Neutrophil (primary cell): ENCODE data around the gene SLC13A3.

Source experiments
- H3K27ac ChIP-seq: fragments of 200-600 bp; sonication (generic); 2 replicates; pipeline ENCODE4 v1.5.1; 2016; ENCODE audit warnings: mild to moderate bottlenecking, moderate library complexity
- H3K27me3 ChIP-seq: fragments of 200-600 bp; sonication (generic); 2 replicates; pipeline ENCODE4 v1.6.0; 2016; ENCODE audit warnings: mild to moderate bottlenecking
- H3K36me3 ChIP-seq: fragments of 200-600 bp; sonication (generic); 2 replicates; pipeline ENCODE4 v1.5.1; 2017
- H3K4me1 ChIP-seq, 2 experiments: fragments of 200-600 bp in 1 of 2; sonication (generic) in 1 of 2; 1 replicate in 1 of 2; 2 replicates in 1 of 2; pipeline versions ENCODE4 v1.5.1 to v1.6.1; 2013 to 2016; ENCODE audit warnings: low read depth in 1 of 2, low read length in 1 of 2, mild to moderate bottlenecking in 1 of 2, moderate library complexity in 1 of 2; ENCODE audit not compliant: control insufficient read depth in 1 of 2, insufficient read depth in 1 of 2
- H3K4me3 ChIP-seq, 2 experiments: fragments of 200-600 bp in 1 of 2; sonication (generic) in 1 of 2; 1 replicate in 1 of 2; 2 replicates in 1 of 2; pipeline ENCODE4 v1.5.1; 2013 to 2016; ENCODE audit warnings: low read depth in 1 of 2, low read length in 1 of 2, mild to moderate bottlenecking in 1 of 2, moderate library complexity in 1 of 2
- H3K9me3 ChIP-seq: fragments of 200-600 bp; sonication (generic); 2 replicates; pipeline ENCODE4 v1.5.1; 2016
- TF ChIP-seq, protein P1 (sequence below): fragments of 200-600 bp; sonication (generic); IDR thresholded peaks from 2 replicates; pipeline ENCODE4 v1.5.1; 2016; ENCODE audit warnings: antibody characterized with exemption

Gene SLC13A3

DNA sequence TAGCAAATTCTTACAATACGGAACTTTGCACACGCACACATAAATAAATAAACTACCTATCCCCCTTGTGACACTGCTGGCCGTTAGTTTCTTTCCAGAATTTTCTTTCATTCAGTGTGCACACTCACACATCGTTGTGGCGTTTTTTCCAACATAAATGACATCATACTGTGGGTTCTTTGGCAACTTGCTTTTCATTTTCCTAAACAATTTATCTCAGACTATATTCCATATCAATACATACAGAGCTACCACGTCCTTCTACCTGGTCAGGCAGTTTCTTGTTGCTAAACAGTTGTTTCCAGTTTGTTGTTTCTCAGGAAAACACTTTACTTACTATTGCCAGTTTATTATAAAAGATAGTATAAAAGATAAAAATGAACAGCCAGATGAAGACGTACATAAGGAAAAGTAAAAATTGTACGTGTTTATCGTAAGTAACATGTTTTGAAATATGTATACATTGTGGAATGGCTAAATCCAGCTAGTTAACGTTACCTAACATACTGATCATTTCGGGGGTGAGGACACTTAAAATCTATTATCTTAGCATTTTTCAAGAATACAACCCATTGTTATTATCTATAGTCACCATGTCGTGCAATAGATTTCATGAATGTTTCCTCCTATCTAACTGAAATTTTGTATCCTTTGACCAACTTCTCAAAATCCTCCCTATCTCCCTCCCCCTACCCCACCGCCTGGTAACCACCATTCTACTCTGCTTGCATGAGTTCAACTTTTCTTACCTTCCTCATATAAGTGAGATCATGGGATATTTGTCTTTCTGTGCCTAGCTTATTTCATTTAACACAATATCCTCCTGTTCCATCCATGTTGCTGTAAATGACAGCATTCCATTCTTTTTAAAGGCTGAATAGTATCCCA lies 39.2 kb upstream of the SLC13A3 start:
- peaks cover 20 to 38% of the 10 kb centered on the region in 2 experiments for H3K4me1 ChIP-seq
- H3K36me3 ChIP-seq, result no peaks in the 10 kb centered on the region
- H3K27ac ChIP-seq, result no peak overlapping the region
- no peaks in the 10 kb centered on the region for H3K9me3 ChIP-seq
- TF ChIP-seq, protein P1, sequence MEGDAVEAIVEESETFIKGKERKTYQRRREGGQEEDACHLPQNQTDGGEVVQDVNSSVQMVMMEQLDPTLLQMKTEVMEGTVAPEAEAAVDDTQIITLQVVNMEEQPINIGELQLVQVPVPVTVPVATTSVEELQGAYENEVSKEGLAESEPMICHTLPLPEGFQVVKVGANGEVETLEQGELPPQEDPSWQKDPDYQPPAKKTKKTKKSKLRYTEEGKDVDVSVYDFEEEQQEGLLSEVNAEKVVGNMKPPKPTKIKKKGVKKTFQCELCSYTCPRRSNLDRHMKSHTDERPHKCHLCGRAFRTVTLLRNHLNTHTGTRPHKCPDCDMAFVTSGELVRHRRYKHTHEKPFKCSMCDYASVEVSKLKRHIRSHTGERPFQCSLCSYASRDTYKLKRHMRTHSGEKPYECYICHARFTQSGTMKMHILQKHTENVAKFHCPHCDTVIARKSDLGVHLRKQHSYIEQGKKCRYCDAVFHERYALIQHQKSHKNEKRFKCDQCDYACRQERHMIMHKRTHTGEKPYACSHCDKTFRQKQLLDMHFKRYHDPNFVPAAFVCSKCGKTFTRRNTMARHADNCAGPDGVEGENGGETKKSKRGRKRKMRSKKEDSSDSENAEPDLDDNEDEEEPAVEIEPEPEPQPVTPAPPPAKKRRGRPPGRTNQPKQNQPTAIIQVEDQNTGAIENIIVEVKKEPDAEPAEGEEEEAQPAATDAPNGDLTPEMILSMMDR, result no peak
- peak overlapping the region in 1 of 2 experiments; percentile 75 for H3K4me3 ChIP-seq
- no peaks in the 10 kb centered on the region for H3K27me3 ChIP-seq

DNA sequence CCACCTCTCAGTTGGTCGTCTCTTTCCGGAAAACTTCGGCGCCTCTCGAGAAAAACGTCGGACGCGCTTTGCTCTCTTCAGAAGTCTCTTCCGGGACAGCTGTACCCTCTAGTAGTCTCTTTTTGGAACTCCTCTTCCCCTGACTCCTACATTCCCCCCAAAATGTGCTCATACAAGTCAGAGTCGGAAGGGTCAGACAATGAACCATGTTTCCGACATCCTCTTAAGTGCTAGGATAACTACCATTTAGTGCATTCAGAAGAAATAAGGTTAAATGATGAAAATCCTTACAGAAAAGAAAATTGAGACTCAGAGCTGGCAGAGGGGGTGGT lies 38.5 kb upstream of the SLC13A3 start:
- H3K4me3 ChIP-seq, result peak overlapping the region; percentile 75 to 89
- TF ChIP-seq, protein P1, result no peak
- peak overlapping the region; percentile 77 for H3K27ac ChIP-seq
- peaks cover 20 to 38% of the 10 kb centered on the region in 2 experiments for H3K4me1 ChIP-seq
- no peaks in the 10 kb centered on the region for H3K36me3 ChIP-seq
- H3K27me3 ChIP-seq, result no peaks in the 10 kb centered on the region
- no peaks in the 10 kb centered on the region for H3K9me3 ChIP-seq

DNA sequence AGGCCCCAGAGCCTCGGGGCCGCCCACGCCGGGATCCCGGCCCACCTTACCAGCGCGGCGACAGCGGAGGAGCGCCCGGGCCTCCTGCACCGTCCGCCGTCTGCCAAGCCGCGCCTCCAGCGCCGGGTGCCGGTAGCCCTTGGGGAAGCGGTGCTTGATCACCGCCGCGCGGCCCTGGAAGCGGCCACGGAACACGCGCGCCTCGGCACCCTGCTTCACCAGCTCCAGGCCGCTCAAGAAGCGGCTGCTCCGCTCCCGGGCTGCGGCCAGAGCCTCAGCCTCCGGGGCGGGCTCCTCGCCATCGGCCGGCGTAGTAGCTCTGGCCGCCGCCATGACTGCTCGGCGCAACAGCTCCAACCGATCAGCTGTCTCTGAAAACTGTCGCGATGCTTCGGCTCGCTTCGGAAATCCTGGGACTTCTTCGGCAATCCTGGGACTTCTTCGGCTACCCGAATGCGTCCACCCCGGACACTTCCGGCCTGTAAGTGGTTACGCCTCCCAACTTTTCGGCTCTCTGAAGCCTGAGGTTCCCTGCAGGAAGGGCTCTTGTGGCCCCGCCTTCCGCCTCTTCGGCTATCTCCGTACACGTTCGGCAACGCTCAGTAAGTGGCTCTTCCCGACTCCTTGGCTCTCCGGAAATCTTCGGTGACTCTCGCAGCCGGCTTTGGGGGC lies 38.0 kb upstream of the SLC13A3 start, which contains the start of gene TP53RK:
TP53RK (minus strand) TSS at position 363 of the 672 bp plus-strand sequence; CDS start at position 333, 30 bp downstream.
- no peaks in the 10 kb centered on the region for H3K9me3 ChIP-seq
- H3K36me3 ChIP-seq, result peaks cover 4% of the 10 kb centered on the region
- H3K27ac ChIP-seq, result peak within 1 kb of the TSS; percentile 77
- peak within 1 kb of the TSS; percentile 75 to 89 for H3K4me3 ChIP-seq
- H3K27me3 ChIP-seq, result no peaks in the 10 kb centered on the region
- H3K4me1 ChIP-seq, result peaks cover 18 to 33% of the 10 kb centered on the region in 2 experiments
- TF ChIP-seq, protein P1, result peak; percentile 23

DNA sequence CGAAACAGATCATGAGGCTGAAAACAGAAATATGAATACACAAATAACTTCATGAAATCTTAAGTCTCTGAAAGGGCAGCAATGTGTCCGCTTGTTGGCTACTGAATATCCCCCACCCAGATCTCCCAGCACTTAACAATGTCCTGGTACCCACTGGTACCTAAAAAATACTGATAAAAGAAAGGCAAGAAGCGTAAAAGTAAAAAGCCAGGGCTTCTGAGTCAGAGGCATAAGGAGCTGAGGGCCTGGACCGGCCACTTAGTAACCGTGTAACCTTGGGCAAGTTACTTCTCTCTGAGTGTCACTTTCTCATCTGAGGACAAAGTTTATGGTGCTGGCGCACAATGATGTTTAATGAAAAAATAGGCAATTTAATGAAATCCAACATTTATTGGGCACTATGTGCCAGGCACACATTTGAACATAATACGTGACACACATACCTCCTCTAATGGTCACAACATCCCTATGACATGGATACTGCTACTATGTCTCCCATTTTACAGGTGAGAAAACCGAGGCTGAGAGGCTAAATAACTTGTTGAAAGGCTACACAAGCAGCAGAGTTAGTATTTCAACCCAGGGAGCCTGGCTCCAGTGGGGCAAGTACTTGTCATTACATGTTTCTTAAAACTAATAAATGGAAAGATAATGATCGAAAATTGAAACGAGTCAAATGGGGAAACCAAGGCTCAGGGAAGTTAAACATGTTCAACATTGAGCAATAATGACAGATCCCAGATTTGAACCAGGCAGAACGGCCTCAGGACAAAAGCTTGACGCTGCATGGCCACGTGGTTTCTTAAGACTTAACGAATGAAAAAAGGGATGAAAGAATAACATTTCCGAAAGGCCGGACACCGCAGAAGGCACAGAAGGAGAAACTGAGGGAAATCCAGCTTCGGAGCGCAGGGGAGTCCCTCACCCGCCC lies 37.2 kb upstream of the SLC13A3 start:
- TF ChIP-seq, protein P1, result no peak
- Histone ChIP-seq H3K36me3 (peaks cover 4% of the 10 kb centered on the region), H3K4me3 (peak overlapping the region; percentile 75 to 89), H3K4me1 (peaks cover 18 to 31% of the 10 kb centered on the region in 2 experiments), H3K9me3 (no peaks in the 10 kb centered on the region), H3K27ac (peak overlapping the region; percentile 77), H3K27me3 (no peaks in the 10 kb centered on the region)
